GM23248 (cell line): Measurements from ENCODE around the gene PSD. TPM values are rescaled to one million over a fixed set of nuclear protein-coding genes. Genes with fewer than 3 reads are reported as not detected.

Experiments
- DNase-seq: peaks from one replicate; pipeline ENCODE4 v3.0.0-alpha.2; 2015
- H2AFZ ChIP-seq: fragments of 200-600 bp; sonication (generic); 2 replicates; pipeline ENCODE4 v1.6.1; 2016; ENCODE audit warnings: antibody characterized with exemption
- H3F3A ChIP-seq: fragments of 200-600 bp; sonication (generic); 2 replicates; pipeline ENCODE4 v1.6.1; 2016; ENCODE audit warnings: mild to moderate bottlenecking, antibody characterized with exemption, mixed run types; ENCODE audit not compliant: insufficient read depth
- H3K27ac ChIP-seq: fragments of 200-600 bp; sonication (generic); 2 replicates; pipeline ENCODE4 v1.5.1; 2016; ENCODE audit warnings: mild to moderate bottlenecking
- H3K27me3 ChIP-seq: fragments of 200-600 bp; sonication (generic); replicated peaks from 2 replicates; pipeline ENCODE4 v1.6.1; 2016; ENCODE audit warnings: mild to moderate bottlenecking; ENCODE audit not compliant: insufficient read depth
- H3K36me3 ChIP-seq: fragments of 200-600 bp; sonication (generic); 2 replicates; pipeline ENCODE4 v1.6.1; 2016; ENCODE audit warnings: low read depth, mild to moderate bottlenecking
- H3K4me1 ChIP-seq: fragments of 200-600 bp; sonication (generic); 2 replicates; pipeline ENCODE4 v1.6.1; 2016; ENCODE audit warnings: mild to moderate bottlenecking; ENCODE audit not compliant: insufficient read depth
- H3K4me2 ChIP-seq: fragments of 200-600 bp; sonication (generic); one replicate; pipeline ENCODE4 v1.6.1; 2016; ENCODE audit warnings: mild to moderate bottlenecking; ENCODE audit not compliant: unreplicated experiment
- H3K4me3 ChIP-seq: fragments of 200-600 bp; sonication (generic); 2 replicates; pipeline ENCODE4 v1.5.1; 2016; ENCODE audit warnings: mild to moderate bottlenecking
- H3K79me2 ChIP-seq: fragments of 200-600 bp; sonication (generic); 2 replicates; pipeline ENCODE4 v1.6.1; 2016; ENCODE audit warnings: mild to moderate bottlenecking; ENCODE audit not compliant: insufficient read depth
- H3K9ac ChIP-seq: fragments of 200-600 bp; sonication (generic); 2 replicates; pipeline ENCODE4 v1.6.1; 2016; ENCODE audit warnings: mild to moderate bottlenecking
- H3K9me2 ChIP-seq: fragments of 200-600 bp; sonication (generic); 2 replicates; pipeline ENCODE4 v1.6.1; 2016; ENCODE audit warnings: mixed run types, mild to moderate bottlenecking, moderate library complexity; ENCODE audit not compliant: insufficient read depth
- H3K9me3 ChIP-seq: fragments of 200-600 bp; sonication (generic); one replicate; pipeline ENCODE4 v1.6.1; 2017; ENCODE audit warnings: low read depth
- H4K20me1 ChIP-seq: fragments of 200-600 bp; sonication (generic); 2 replicates; pipeline ENCODE4 v1.6.0; 2016; ENCODE audit not compliant: insufficient read depth
- EZH2 ChIP-seq: fragments of 200-600 bp; sonication (generic); IDR thresholded peaks from 2 replicates; pipeline ENCODE4 v1.6.1; 2018; ENCODE audit warnings: antibody characterized with exemption, mild to moderate bottlenecking; ENCODE audit not compliant: insufficient read depth, poor library complexity, severe bottlenecking
- EZH2phosphoT487 ChIP-seq: fragments of 200-600 bp; sonication (generic); IDR thresholded peaks from 2 replicates; pipeline ENCODE4 v1.6.1; 2018; ENCODE audit warnings: antibody characterized with exemption, moderate library complexity, mild to moderate bottlenecking, low read depth; ENCODE audit not compliant: insufficient read depth
- WGBS, 2 experiments: methylation state at CpG; one replicate each; pipeline ENCODE4 v1.1.6; 2015 to 2017; ENCODE audit warnings: low lambda C conversion rate in 2 of 2, low coverage in 1 of 2; ENCODE audit errors: missing lambda C conversion rate in 2 of 2; 5-methylcytosine and 5-hydroxymethylcytosine counted together
- in situ Hi-C: fragments of 300-500 bp; cut with MboI; formaldehyde crosslinking; loops from 2 replicates; pipeline ENCODE4 v1.15.0; 2020
- polyA plus RNA-seq: library from polyadenylated mRNA; unstranded; fragments of >200 nt; fragmentation: Nextera tagmentation; extraction: Ambion mirVana; gene quantifications from 2 replicates; pipeline ENCODE4 v1.2.1, GENCODE V29; 2016
- total RNA-seq: library from RNA; depleted of rRNA; stranded (reverse); fragments of >200 nt; shearing (Covaris generic); gene quantifications from 2 replicates; pipeline ENCODE4 v1.2.3, GENCODE V29; 2014

Gene PSD
- total and polyA plus RNA-seq, 2 experiments from 2014 or later = 1.8 to 11.3 TPM

DNA sequence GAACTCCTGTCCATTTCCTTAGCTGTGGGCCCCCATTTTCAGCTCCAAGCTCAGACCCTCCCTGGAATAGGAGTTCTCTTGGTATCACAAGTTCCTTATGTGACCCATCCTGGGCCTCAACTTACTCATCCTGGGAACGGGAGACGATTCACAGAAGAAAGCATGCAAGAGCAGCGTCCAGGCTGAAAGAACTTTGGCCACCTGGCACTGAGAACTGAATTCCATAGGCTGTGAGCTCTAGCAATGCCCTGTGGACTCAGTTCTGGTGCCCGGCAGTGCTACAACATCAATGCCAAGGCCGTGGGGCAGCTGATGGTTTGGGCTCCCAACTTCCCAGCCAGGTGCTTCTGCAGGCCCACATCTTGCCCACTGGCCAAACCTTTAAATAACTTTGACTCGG is 17.7 kb upstream of the PSD start:
- peak; percentile 37 for DNase-seq
- TF ChIP-seq EZH2phosphoT487 (no peak), EZH2 (no peak)
- 54 to 55% methylated on average over 6 of the region's 6 CpGs for WGBS, 2 experiments
- Histone ChIP-seq H4K20me1 (no peaks in the 10 kb centered on the region), H3K4me2 (peak overlapping the region; percentile 55), H3K27me3 (no peaks in the 10 kb centered on the region), H3K79me2 (peaks cover 19% of the 10 kb centered on the region), H3K4me3 (peak overlapping the region; percentile 66), H3K9ac (peak overlapping the region; percentile 63), H3K36me3 (no peaks in the 10 kb centered on the region), H3F3A (no peaks in the 10 kb centered on the region; the same call in 1 of the 2 replicates), H3K27ac (no peak overlapping the region), H3K9me2 (no peaks in the 10 kb centered on the region), H3K4me1 (peaks cover 19% of the 10 kb centered on the region), H2AFZ (no peak overlapping the region), H3K9me3 (no peaks in the 10 kb centered on the region)
- in situ Hi-C loops = no loop called here

DNA sequence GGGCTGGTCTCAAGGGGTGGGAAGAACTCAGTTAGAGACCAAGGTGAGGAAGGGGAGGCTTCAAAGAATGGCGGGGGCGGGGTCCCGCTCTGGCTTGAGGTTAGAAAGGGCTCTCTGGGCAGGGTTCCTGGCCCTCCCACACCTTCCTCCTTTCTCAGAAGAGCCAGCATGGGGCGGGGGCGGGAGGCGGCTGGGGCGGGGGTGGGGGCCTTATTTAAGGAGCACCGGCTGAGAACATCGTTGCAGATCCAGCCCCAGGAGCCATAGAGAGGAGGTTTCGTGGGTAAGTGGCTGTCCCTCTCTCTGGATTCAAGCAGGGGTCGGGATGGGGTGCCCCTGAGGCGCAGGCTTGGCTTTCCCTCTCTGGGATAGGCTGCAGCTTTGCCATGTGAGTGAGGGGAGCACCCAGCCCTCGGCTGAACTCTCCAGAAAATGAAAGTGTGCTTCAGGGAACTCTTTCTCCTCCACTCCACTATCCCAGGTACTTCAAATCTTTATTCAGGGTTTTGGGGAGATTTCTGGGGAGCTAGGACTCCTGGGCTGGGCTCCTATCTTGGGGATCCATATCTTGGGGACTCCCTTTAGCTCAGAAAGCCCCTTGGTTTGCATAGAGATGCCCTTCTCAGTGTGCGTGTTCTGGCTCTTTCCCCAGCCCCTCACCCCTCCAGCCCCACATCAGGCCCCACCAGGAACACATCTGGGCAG is 17.1 kb upstream of the PSD start:
- H3K4me2 ChIP-seq = peak overlapping the region; percentile 71
- WGBS, 2 experiments = 23 to 24% methylated on average over 11 to 14 of the region's 14 CpGs
- H3K4me1 ChIP-seq = peaks cover 20% of the 10 kb centered on the region
- H3F3A ChIP-seq = no peaks in the 10 kb centered on the region; the same call in 1 of the 2 replicates
- H3K79me2 ChIP-seq = peaks cover 25% of the 10 kb centered on the region
- H3K4me3 ChIP-seq = peak overlapping the region; percentile 66
- H2AFZ ChIP-seq = peak overlapping the region; percentile 81
- H3K9me2 ChIP-seq = no peaks in the 10 kb centered on the region
- H4K20me1 ChIP-seq = no peaks in the 10 kb centered on the region
- H3K9ac ChIP-seq = peak overlapping the region; percentile 63
- no peaks in the 10 kb centered on the region for H3K27me3 ChIP-seq
- H3K27ac ChIP-seq = peak overlapping the region; percentile 62
- no peaks in the 10 kb centered on the region for H3K9me3 ChIP-seq
- in situ Hi-C loops = no loop called here
- TF ChIP-seq EZH2 (no peak), EZH2phosphoT487 (no peak)
- peak; percentile 45 for DNase-seq
- H3K36me3 ChIP-seq = no peaks in the 10 kb centered on the region

DNA sequence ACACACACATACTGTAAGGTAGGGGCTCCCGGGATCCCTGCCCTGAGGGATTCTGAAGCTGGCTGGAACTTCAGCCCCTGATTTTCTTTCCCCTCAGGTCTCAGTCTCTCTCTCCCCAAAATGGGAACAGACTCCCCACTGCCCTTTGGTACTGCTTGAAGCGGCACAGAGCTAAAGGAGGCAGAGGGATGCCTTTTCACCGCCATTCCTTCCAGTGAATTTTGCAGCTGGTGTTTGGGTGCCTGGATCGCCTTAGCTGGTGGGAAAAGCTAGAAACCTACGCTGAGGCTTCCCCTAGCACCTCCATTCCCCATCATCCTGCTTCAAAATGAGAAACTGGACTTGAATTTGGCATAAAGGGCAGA is 16.5 kb upstream of the PSD start:
- peak overlapping the region; percentile 81 for H2AFZ ChIP-seq
- H3K27ac ChIP-seq = peak overlapping the region; percentile 62
- peak; percentile 30 for DNase-seq
- H3K9me2 ChIP-seq = no peaks in the 10 kb centered on the region
- H3K9me3 ChIP-seq = no peaks in the 10 kb centered on the region
- no peaks in the 10 kb centered on the region for H4K20me1 ChIP-seq
- H3K4me3 ChIP-seq = peak overlapping the region; percentile 66
- H3F3A ChIP-seq = no peaks in the 10 kb centered on the region; the same call in 1 of the 2 replicates
- 63 to 64% methylated on average over 5 of the region's 5 CpGs for WGBS, 2 experiments
- H3K4me2 ChIP-seq = peak overlapping the region; percentile 71
- no peaks in the 10 kb centered on the region for H3K27me3 ChIP-seq
- H3K9ac ChIP-seq = peak overlapping the region; percentile 63
- in situ Hi-C loops = no loop called here
- H3K79me2 ChIP-seq = peaks cover 31% of the 10 kb centered on the region
- H3K36me3 ChIP-seq = no peaks in the 10 kb centered on the region
- TF ChIP-seq EZH2 = no peak
- no peak for TF ChIP-seq EZH2phosphoT487
- peaks cover 20% of the 10 kb centered on the region for H3K4me1 ChIP-seq

DNA sequence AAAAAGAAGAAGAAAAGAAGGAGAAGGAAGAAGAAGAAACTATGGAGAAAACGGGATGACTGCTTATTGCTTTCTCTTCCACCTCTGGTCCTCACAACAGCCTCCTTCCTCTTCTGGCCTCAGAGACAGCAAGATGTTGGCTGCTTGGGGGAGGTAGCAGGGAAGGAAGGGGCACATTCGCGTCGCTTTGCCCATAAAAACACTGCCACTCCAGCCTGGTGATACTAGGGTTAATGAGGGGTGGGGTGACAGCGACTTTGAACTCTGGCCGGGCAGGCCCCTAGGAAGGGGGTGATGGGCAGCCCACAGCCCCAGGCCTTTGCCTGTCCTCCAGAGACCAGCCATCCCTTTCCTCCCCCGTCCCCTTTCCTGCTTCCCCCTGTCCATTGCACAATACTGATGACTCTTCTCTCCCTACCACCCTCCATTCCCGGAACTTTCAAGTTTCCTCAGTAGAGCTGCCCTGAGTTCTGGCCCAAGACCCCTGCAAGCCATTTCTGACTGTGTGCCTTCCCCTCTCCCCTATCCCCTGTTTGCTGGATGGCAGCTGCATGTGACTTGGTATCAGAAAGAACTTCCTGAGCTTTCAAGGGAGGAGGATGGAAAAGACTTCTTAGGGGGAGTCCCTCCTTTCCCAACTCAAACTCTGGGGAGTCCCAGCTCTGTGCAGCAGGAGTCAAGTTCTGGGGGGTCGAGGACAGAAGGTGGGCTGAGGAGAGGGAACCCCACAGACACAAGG is 16.0 kb upstream of the PSD start:
- no peaks in the 10 kb centered on the region for H3K9me3 ChIP-seq
- H3K27ac ChIP-seq = peak overlapping the region; percentile 62
- no peaks in the 10 kb centered on the region for H3K27me3 ChIP-seq
- peak overlapping the region; percentile 28 for H3K4me3 ChIP-seq
- in situ Hi-C loops = no loop called here
- H4K20me1 ChIP-seq = no peaks in the 10 kb centered on the region
- WGBS, 2 experiments = 18 to 23% methylated on average over 9 of the region's 9 CpGs
- H3K4me2 ChIP-seq = peak overlapping the region; percentile 71
- peak overlapping the region; percentile 63 for H3K9ac ChIP-seq
- H3K4me1 ChIP-seq = peaks cover 20% of the 10 kb centered on the region
- H3K79me2 ChIP-seq = peaks cover 31% of the 10 kb centered on the region
- peak overlapping the region; percentile 81 for H2AFZ ChIP-seq
- H3K9me2 ChIP-seq = no peaks in the 10 kb centered on the region
- no peaks in the 10 kb centered on the region; the same call in 1 of the 2 replicates for H3F3A ChIP-seq
- DNase-seq = peak; percentile 80
- no peaks in the 10 kb centered on the region for H3K36me3 ChIP-seq
- no peak for TF ChIP-seq EZH2phosphoT487
- TF ChIP-seq EZH2 = no peak
